MCF 10A (cell line): ENCODE results near the gene OLA1. TPM values are rescaled to one million over a fixed set of nuclear protein-coding genes. Genes with fewer than 3 reads are reported as not detected.

Source experiments
- BruUV-seq: library from RNA; stranded (reverse); fragments of 400-500 nt; replicated peaks from 2 replicates; lab custom pipeline; 2021; lab: Mats Ljungman, UMichigan
- CTCF ChIA-PET: fragments of 300-600 bp; sonication (Branson Sonifier 250); formaldehyde crosslinking; extraction: SDS; loops from one replicate; lab custom pipeline; 2021; ENCODE audit warnings: antibody characterized with exemption, inconsistent platforms; lab: Yijun Ruan, JAX
- POLR2A ChIA-PET: fragments of 300-600, 350-650 bp; sonication (Branson Sonifier 250); formaldehyde crosslinking; extraction: SDS; loops from one replicate; lab custom pipeline; 2020; ENCODE audit warnings: antibody characterized with exemption, inconsistent platforms; lab: Yijun Ruan, JAX
- DNase-seq: peaks from one replicate; pipeline ENCODE4 v3.0.0-alpha.2; 2018; ENCODE audit not compliant: unreplicated experiment
- H3K27ac Mint-ChIP-seq: one replicate; pipeline ENCODE4 v1.8.0; 2022; ENCODE audit warnings: mild to moderate bottlenecking, low read depth, mixed read lengths; ENCODE audit not compliant: unreplicated experiment
- H3K27me3 Mint-ChIP-seq: one replicate; pipeline ENCODE4 v1.8.0; 2022; ENCODE audit warnings: mixed read lengths; ENCODE audit not compliant: insufficient read depth, unreplicated experiment
- H3K36me3 Mint-ChIP-seq: one replicate; pipeline ENCODE4 v1.8.0; 2022; ENCODE audit warnings: mild to moderate bottlenecking, moderate library complexity, mixed read lengths; ENCODE audit not compliant: insufficient read depth, unreplicated experiment
- H3K4me1 Mint-ChIP-seq: one replicate; pipeline ENCODE4 v1.8.0; 2022; ENCODE audit warnings: mixed read lengths; ENCODE audit not compliant: insufficient read depth, unreplicated experiment
- H3K4me3 Mint-ChIP-seq: one replicate; pipeline ENCODE4 v1.8.0; 2022; ENCODE audit warnings: mild to moderate bottlenecking, moderate library complexity, mixed read lengths; ENCODE audit not compliant: unreplicated experiment
- H3K9me3 Mint-ChIP-seq: one replicate; pipeline ENCODE4 v1.8.0; 2022; ENCODE audit warnings: mixed read lengths; ENCODE audit not compliant: unreplicated experiment
- intact Hi-C: fragments of 100-400 bp; cut with micrococcal nuclease; formaldehyde crosslinking; loops from 2 replicates; pipeline ENCODE4 v1.14.1; 2022
- total RNA-seq: library from RNA; stranded (reverse); gene quantifications from 2 replicates; pipeline ENCODE4 v1.2.3, GENCODE V29; 2022
- TF ChIP-seq, protein P1 (sequence below): fragments of 200-600 bp; IDR thresholded peaks from one replicate; pipeline ENCODE4 v1.8.0; 2022; ENCODE audit warnings: antibody characterized with exemption, mild to moderate bottlenecking; ENCODE audit not compliant: unreplicated experiment

Gene OLA1
- total RNA-seq, 1 experiment from 2014 or later, result 224 TPM

DNA sequence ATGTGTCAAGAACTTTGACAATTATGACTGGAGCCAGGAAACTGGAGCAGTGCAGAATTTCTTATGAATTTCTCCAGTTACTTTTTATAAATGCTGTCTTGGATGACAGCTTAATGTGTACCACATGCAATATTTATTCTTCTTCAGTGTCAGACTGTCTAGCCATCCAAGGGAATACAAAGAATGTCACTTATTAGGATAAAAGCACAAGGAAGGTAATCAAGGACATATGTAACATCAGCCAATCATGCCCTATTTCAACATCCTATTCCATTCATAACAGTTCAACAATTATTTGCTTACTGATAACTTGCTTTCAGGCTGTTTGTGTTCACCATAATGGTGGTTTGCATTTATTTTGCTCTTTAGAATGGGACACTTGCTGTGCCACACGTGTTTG lies 139.8 kb downstream of the OLA1 start:
- ChIA-PET CTCF (interaction anchor here (0.5 kb wide), 1 partner anchor 237 kb away, joined by 3 read pairs; no protein-coding TSS in a partner anchor), POLR2A (no interaction called here)
- Mint-ChIP-seq H3K27ac (no peak overlapping the region), H3K36me3 (peaks cover 4% of the 10 kb centered on the region), H3K4me1 (no peaks in the 10 kb centered on the region), H3K4me3 (no peak overlapping the region), H3K27me3 (no peaks in the 10 kb centered on the region), H3K9me3 (no peaks in the 10 kb centered on the region)
- intact Hi-C loops, result no loop called here
- no TSS peak for BruUV-seq
- TF ChIP-seq, protein P1, sequence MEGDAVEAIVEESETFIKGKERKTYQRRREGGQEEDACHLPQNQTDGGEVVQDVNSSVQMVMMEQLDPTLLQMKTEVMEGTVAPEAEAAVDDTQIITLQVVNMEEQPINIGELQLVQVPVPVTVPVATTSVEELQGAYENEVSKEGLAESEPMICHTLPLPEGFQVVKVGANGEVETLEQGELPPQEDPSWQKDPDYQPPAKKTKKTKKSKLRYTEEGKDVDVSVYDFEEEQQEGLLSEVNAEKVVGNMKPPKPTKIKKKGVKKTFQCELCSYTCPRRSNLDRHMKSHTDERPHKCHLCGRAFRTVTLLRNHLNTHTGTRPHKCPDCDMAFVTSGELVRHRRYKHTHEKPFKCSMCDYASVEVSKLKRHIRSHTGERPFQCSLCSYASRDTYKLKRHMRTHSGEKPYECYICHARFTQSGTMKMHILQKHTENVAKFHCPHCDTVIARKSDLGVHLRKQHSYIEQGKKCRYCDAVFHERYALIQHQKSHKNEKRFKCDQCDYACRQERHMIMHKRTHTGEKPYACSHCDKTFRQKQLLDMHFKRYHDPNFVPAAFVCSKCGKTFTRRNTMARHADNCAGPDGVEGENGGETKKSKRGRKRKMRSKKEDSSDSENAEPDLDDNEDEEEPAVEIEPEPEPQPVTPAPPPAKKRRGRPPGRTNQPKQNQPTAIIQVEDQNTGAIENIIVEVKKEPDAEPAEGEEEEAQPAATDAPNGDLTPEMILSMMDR, result no peak
- DNase-seq, result no peak

- intact Hi-C loops, result no loop called here
- no peak overlapping the region for H3K27ac Mint-ChIP-seq
- TF ChIP-seq, protein P1, result no peak
- peaks cover 11% of the 10 kb centered on the region for H3K36me3 Mint-ChIP-seq
- CTCF ChIA-PET, result interaction anchor here (1.0 kb wide), 2 partner anchors 8 to 11 kb away, joined by 3 read pairs; no protein-coding TSS in a partner anchor
- H3K27me3 Mint-ChIP-seq, result no peaks in the 10 kb centered on the region
- no peak for DNase-seq
- no peaks in the 10 kb centered on the region for H3K4me1 Mint-ChIP-seq
- no peaks in the 10 kb centered on the region for H3K9me3 Mint-ChIP-seq
- POLR2A ChIA-PET, result interaction anchor here (1.2 to 1.4 kb wide), 2 partner anchors 10 to 12 kb away, joined by 3 to 4 read pairs; no protein-coding TSS in a partner anchor
- H3K4me3 Mint-ChIP-seq, result no peak overlapping the region
- no TSS peak for BruUV-seq
Measured at GRCh38 chr2:174106736-174107135, 141.6 kb downstream of the OLA1 start.

GRCh38 chr2:174094542-174094941 lies 153.8 kb downstream of the OLA1 start:
- DNase-seq, result no peak
- POLR2A ChIA-PET, result no interaction called here
- H3K4me1 Mint-ChIP-seq, result no peaks in the 10 kb centered on the region
- no peaks in the 10 kb centered on the region for H3K27me3 Mint-ChIP-seq
- no peak overlapping the region for H3K4me3 Mint-ChIP-seq
- H3K9me3 Mint-ChIP-seq, result no peaks in the 10 kb centered on the region
- intact Hi-C loops, result no loop called here
- TF ChIP-seq, protein P1, result no peak
- H3K36me3 Mint-ChIP-seq, result peaks cover 48% of the 10 kb centered on the region
- no TSS peak for BruUV-seq
- CTCF ChIA-PET, result interaction anchor here (0.6 kb wide), 1 partner anchor 43 kb away, joined by 3 read pairs; no protein-coding TSS in a partner anchor
- H3K27ac Mint-ChIP-seq, result no peak overlapping the region

GRCh38 chr2:174090476-174090875 lies 157.9 kb downstream of the OLA1 start:
- ChIA-PET POLR2A (no interaction called here), CTCF (interaction anchor here (0.6 kb wide), 1 partner anchor 8 kb away, joined by 4 read pairs; no protein-coding TSS in a partner anchor)
- Mint-ChIP-seq H3K27ac (no peak overlapping the region), H3K27me3 (no peaks in the 10 kb centered on the region), H3K4me3 (no peak overlapping the region), H3K36me3 (peaks cover 43% of the 10 kb centered on the region), H3K9me3 (no peaks in the 10 kb centered on the region), H3K4me1 (no peaks in the 10 kb centered on the region)
- TF ChIP-seq, protein P1, result no peak
- intact Hi-C loops, result no loop called here
- DNase-seq, result no peak
- no TSS peak for BruUV-seq
